Vagina (tissue), 2 donors: ENCODE data around the gene ST3GAL5. TPM values are rescaled to one million over a fixed set of nuclear protein-coding genes. Genes with fewer than 3 reads are reported as not detected.

Experiments used
- DNase-seq, 2 donors: peaks; one replicate each; pipeline ENCODE4 v3.0.0-alpha.2; 2017; ENCODE audit errors: extremely low spot score in 2 of 2
- H3K27ac ChIP-seq: fragments of 200-600 bp; sonication (generic); one replicate; pipeline ENCODE4 v1.5.1; 2019
- H3K27me3 ChIP-seq: fragments of 200-600 bp; sonication (generic); one replicate; pipeline ENCODE4 v1.5.1; 2019
- H3K36me3 ChIP-seq, 2 donors: fragments of 200-600 bp; sonication (generic); one replicate each; pipeline ENCODE4 v1.5.1; 2017 to 2019
- H3K4me1 ChIP-seq: fragments of 200-600 bp; sonication (generic); one replicate; pipeline ENCODE4 v1.5.1; 2019
- H3K4me3 ChIP-seq, 2 donors: fragments of 200-600 bp; sonication (generic); 1 replicate in 1 of 2; 2 replicates in 1 of 2; pipeline ENCODE4 v1.5.1; 2016 to 2019
- H3K9me3 ChIP-seq: fragments of 200-600 bp; sonication (generic); one replicate; pipeline ENCODE4 v1.5.1; 2019
- CTCF ChIP-seq, 3 experiments: fragments of 450-650 bp in 2 of 3; fragments of 200-600 bp in 1 of 3; sonication (generic) in 1 of 3; IDR thresholded peaks; one replicate each; pipeline ENCODE4 v1.5.1; 2017 to 2019; ENCODE audit warnings: antibody characterized with exemption in 3 of 3, mild to moderate bottlenecking in 2 of 3, moderate library complexity in 2 of 3
- POLR2A ChIP-seq, 2 donors: fragments of 450-650 bp; IDR thresholded peaks; one replicate each; pipeline ENCODE4 v1.6.1; 2017; ENCODE audit warnings: antibody characterized with exemption in 2 of 2, mild to moderate bottlenecking in 2 of 2, moderate library complexity in 2 of 2
- POLR2AphosphoS5 ChIP-seq, 2 donors: sonication (generic); formaldehyde crosslinking; IDR thresholded peaks; one replicate each; pipeline ENCODE4 v1.9.0; 2017; ENCODE audit warnings: antibody characterized with exemption in 2 of 2, mild to moderate bottlenecking in 2 of 2, low read depth in 1 of 2; ENCODE audit not compliant: insufficient read depth in 1 of 2
- intact Hi-C: fragments of 100-400 bp; cut with DNase I; formaldehyde crosslinking; loops from one replicate; pipeline ENCODE4 v1.15.1; 2023
- total RNA-seq: library from RNA; depleted of rRNA; stranded (reverse); fragments of >200 nt; gene quantifications from one replicate; pipeline ENCODE4 v1.2.3, GENCODE V29; 2016

ST3GAL5 gene
- total RNA-seq, 1 donor from 2014 or later, result 16.2 TPM

DNA sequence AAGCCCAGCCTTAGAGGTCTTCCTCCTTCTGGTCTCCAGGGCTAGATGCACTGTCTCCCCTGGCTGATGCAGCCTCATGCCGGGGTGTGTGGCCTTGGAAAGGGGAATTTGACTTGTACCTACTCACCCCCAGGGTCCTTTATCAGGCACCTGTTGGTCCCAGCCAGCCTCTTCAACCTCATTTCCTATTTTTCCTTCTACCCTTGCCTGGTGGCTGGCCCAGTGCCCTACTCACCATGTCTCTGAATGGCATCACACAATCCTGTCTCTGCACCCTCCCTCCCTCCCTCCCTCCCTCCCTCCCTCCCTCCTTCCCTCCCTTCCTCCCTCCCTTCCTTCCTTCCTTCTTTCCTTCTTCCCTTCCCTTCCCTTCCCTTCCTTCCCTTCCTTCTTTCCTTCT lies 17.1 kb upstream of the ST3GAL5 start:
- DNase-seq, result no peak
- no peak for TF ChIP-seq POLR2A (IDR thresholded peaks at IDR 0.05)
- TF ChIP-seq POLR2AphosphoS5 (IDR thresholded peaks at IDR 0.05; ENCODE audit: insufficient read depth in 1 of 2, low read depth in 1 of 2), result no peak
- no peak for TF ChIP-seq CTCF (IDR thresholded peaks at IDR 0.05)
- no peaks in the 10 kb centered on the region for H3K27me3 ChIP-seq
- H3K36me3 ChIP-seq, result no peaks in the 10 kb centered on the region
- H3K9me3 ChIP-seq, result no peaks in the 10 kb centered on the region
- H3K27ac ChIP-seq, result peak overlapping the region; percentile 25
- peaks cover 8% of the 10 kb centered on the region for H3K4me1 ChIP-seq
- intact Hi-C loops, result no loop called here
- no peak overlapping the region for H3K4me3 ChIP-seq

DNA sequence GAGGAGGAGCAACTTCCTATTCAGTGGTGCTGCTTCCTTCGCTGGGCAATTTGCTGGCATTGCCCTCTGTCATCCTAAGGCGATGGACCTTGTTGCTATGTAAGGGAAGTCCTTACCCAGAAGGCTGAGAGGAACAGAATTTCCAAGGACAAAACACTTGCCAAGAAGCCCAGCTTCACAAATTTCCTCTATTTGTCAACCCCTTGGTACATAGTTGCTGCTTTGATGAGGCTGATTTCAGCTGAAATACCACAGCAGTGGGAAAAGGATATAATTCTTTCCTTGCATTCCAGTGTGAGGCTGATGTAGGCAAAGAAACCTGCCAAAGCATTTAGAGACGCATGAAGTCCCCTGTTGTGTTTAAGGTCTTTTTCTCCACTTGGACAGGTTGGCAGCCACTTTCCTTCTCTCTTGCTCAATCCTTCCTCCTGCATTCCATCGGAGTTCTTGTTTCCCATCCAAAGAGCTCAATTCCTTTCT lies 16.4 kb upstream of the ST3GAL5 start:
- H3K27me3 ChIP-seq, result no peaks in the 10 kb centered on the region
- no peaks in the 10 kb centered on the region for H3K36me3 ChIP-seq
- no peak for DNase-seq
- intact Hi-C loops, result no loop called here
- H3K4me3 ChIP-seq, result no peak overlapping the region
- H3K9me3 ChIP-seq, result no peaks in the 10 kb centered on the region
- TF ChIP-seq POLR2AphosphoS5 (IDR thresholded peaks at IDR 0.05; ENCODE audit: insufficient read depth in 1 of 2, low read depth in 1 of 2) (peak in 1 of 2 donors; percentile 24), POLR2A (IDR thresholded peaks at IDR 0.05) (no peak)
- peaks cover 5% of the 10 kb centered on the region for H3K4me1 ChIP-seq
- peak overlapping the region; percentile 25 for H3K27ac ChIP-seq

- intact Hi-C loops, result no loop called here
- H3K36me3 ChIP-seq, result no peaks in the 10 kb centered on the region
- H3K9me3 ChIP-seq, result no peaks in the 10 kb centered on the region
- DNase-seq, result no peak
- no peak overlapping the region for H3K27ac ChIP-seq
- H3K4me3 ChIP-seq, result no peak overlapping the region
- H3K4me1 ChIP-seq, result peaks cover 5% of the 10 kb centered on the region
- no peaks in the 10 kb centered on the region for H3K27me3 ChIP-seq
- TF ChIP-seq CTCF (IDR thresholded peaks at IDR 0.05) (no peak), POLR2A (IDR thresholded peaks at IDR 0.05) (no peak), POLR2AphosphoS5 (IDR thresholded peaks at IDR 0.05; ENCODE audit: insufficient read depth in 1 of 2, low read depth in 1 of 2) (no peak)
Observed at GRCh38 chr2:85903849-85904248, 15.1 kb upstream of the ST3GAL5 start.

- Histone ChIP-seq H3K4me1 (peaks cover 5% of the 10 kb centered on the region), H3K27me3 (no peaks in the 10 kb centered on the region), H3K36me3 (no peaks in the 10 kb centered on the region), H3K9me3 (no peaks in the 10 kb centered on the region), H3K4me3 (no peak overlapping the region), H3K27ac (no peak overlapping the region)
- intact Hi-C loops, result no loop called here
- TF ChIP-seq POLR2AphosphoS5 (IDR thresholded peaks at IDR 0.05; ENCODE audit: insufficient read depth in 1 of 2, low read depth in 1 of 2) (no peak), CTCF (IDR thresholded peaks at IDR 0.05) (no peak), POLR2A (IDR thresholded peaks at IDR 0.05) (no peak)
- no peak for DNase-seq
Observed at GRCh38 chr2:85902496-85902895, 13.7 kb upstream of the ST3GAL5 start.

DNA sequence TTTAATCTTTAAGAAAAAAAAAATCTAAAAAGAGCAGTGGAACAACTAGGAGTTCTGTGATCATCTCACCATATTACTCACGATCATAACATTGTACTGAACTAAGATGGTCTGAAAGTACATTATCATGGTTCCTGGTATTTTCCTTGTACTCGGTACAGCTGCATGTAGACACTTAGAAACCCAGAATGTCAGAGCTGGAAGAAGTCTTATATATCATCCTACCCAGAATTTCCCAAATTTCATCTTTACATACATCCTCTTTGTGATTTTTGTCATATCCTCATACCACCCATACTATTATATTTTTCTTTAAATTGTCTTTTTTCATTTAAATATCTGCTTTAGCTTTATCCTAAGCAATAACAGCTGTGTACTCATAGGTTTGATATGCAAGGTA lies 12.4 kb upstream of the ST3GAL5 start:
- H3K4me1 ChIP-seq, result peaks cover 5% of the 10 kb centered on the region
- H3K27ac ChIP-seq, result no peak overlapping the region
- no peaks in the 10 kb centered on the region for H3K27me3 ChIP-seq
- DNase-seq, result no peak
- intact Hi-C loops, result no loop called here
- H3K9me3 ChIP-seq, result no peaks in the 10 kb centered on the region
- H3K36me3 ChIP-seq, result no peaks in the 10 kb centered on the region
- TF ChIP-seq POLR2AphosphoS5 (IDR thresholded peaks at IDR 0.05; ENCODE audit: insufficient read depth in 1 of 2, low read depth in 1 of 2) (no peak), POLR2A (IDR thresholded peaks at IDR 0.05) (no peak), CTCF (IDR thresholded peaks at IDR 0.05) (no peak)
- no peak overlapping the region for H3K4me3 ChIP-seq
